ENCODE data around the gene ZC3H15.

GRCh38 chr2:186551323-186552050 lies 65.4 kb downstream of the ZC3H15 start:
- TF ChIP-seq POLR2AphosphoS5 (IDR thresholded peaks at IDR 0.05; ENCODE audit: low read depth, low read length) (no peak), POLR2A (IDR thresholded peaks at IDR 0.05; ENCODE audit: low read depth, low read length) (no peak), TAF1 (IDR thresholded peaks at IDR 0.05; ENCODE audit: low read depth, low read length) (no peak), SPI1 (IDR thresholded peaks at IDR 0.05; ENCODE audit: low read depth, low read length) (no peak)

Data from GM12891 (cell line).